Spleen (tissue), 7 donors: ENCODE data around the gene GALT.

Experiments used
- CTCF ChIP-seq, 11 experiments: fragments of 200-600 bp in 7 of 11; fragments of 450-650 bp in 4 of 11; sonication (generic) in 4 of 11; IDR thresholded peaks in 8 of 11; conservative IDR thresholded peaks in 3 of 11; 1 replicate in 7 of 11; 2 replicates in 4 of 11; pipeline versions ENCODE4 v1.4.0 to v1.8.0; 2016 to 2021; ENCODE audit warnings: antibody characterized with exemption in 11 of 11, inconsistent platforms in 4 of 11, mild to moderate bottlenecking in 1 of 11
- POLR2A ChIP-seq, 3 donors: fragments of 450-650 bp; IDR thresholded peaks; one replicate each; pipeline ENCODE4 v1.5.1; 2017; ENCODE audit warnings: antibody characterized with exemption in 3 of 3, mild to moderate bottlenecking in 1 of 3
- donor health status: DM: no; HTN: no; CAD: no; lungs with moderate emphysema.
- donor health status: DM: no; HTN: no; CAD: no.
- donor health status: DM: no; HTN: no; CAD: no.

GRCh38 chr9:34620061-34620994, 26.1 kb upstream of the GALT start, which contains the start of gene DCTN3:
- no peak for TF ChIP-seq CTCF (IDR thresholded peaks at IDR 0.05 in 8 of 11, conservative IDR thresholded peaks at IDR 0.05 in 3 of 11)
- TF ChIP-seq POLR2A (IDR thresholded peaks at IDR 0.05), result no peak
